ENCODE results near the gene ZDHHC3.
"Not testable (repeated sequence)": the region's sequence is repeated elsewhere in the genome, so short reads cannot be mapped to it uniquely, and the experiment has no call there.

The ZDHHC3 gene

GRCh38 chr3:44995142-44995770 is 19.3 kb upstream of the ZDHHC3 start:
- DNase-seq (ENCODE audit: low read depth) = no peak

DNA sequence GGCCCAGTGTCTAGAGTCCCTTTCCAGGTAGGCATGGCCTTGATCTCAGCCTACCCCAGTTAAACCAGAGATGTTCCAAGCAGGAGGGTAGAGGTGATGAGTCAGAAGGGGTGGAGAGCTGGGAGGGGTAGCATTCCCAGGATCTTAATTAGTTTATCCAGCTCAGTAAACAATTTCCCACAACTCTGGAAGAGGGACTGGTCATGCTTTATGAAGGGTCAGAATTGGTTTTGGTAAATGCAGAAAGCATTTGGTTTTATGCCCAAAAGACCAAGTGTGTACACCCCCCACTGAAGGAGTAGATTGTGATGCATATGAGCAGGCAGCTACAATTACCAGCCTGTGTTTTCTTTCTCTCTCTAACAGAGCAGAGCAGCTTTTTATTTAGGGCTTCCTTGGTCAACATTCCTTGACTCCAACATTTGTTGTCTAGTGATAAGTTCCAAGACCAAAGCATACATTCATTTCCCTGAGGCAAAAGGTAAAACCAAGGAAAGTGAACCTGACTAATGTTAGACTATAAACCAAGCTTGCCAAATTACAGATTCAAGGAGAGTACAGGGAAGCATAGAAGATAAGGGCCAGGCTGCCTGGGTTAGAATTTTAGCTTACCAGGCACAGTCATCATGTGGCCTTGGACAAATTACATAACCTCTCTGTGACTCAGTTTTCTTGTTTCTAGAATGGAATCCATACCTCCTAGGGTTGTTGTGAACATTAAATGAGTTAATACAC is 17.7 kb upstream of the ZDHHC3 start:
- DNase-seq (ENCODE audit: low read depth) = no peak

DNA sequence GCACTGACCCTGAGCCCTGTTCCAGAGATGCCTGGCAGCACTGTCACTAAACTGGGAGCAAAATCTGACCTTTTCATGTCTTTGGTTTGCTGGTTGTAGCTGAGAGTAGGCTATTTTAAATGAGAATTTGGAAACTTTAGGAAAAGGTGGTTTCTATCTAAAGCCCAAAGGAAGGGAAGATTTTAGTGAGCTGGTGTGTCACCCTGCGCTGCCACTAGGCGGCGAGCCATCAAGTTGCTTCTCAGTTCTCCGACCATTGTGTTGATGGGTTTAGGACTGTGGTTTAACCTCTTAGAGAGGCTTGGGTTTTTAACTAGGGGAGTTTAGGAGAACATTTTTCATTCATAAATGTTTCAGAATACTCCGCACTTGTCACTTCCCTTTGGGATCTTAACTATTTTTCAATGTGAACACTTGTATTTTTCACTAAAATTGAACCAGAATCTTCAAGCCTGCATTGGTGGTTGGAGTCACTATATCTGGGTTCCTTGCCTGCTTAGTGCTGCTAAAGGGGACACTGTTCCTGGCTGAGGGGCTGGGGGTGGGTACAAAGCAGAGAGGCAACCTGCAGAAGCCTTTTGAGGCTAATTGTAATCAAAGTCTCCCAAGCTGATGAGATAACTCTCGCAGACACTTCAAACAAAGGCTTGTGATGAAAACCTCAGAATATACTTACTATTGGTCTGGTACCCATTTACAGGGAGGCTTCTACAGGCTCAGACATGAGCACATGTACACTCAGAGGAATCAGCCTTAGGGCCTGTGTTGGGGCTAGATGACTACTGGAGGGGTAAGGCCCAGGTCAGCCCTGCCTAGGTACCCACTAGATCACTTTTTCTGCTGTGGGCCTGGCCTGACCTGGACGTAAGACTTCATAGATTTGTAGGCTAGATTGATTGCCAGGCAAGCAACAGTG is 16.8 kb upstream of the ZDHHC3 start:
- no peak for DNase-seq (ENCODE audit: low read depth)

DNA sequence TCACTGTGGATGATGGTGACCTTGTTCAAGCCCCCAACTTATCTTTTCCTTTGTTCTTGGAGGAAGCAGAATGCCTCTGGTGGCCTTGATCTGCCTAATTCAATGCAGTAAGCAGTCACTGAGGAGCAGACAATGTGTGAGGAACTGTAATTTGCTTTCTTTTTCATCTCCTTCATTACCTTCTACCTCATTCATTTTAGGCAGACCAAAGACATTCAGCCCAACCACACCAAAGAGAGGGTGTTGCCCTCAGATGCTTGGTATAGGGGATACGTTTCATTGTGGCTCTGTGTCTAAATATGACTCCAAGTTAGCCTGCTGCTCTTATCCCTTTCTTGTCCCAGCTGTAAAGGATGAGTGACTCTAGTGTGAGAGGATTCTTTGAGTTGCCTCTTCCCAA is 15.4 kb upstream of the ZDHHC3 start:
- DNase-seq (ENCODE audit: low read depth) = no peak

GRCh38 chr3:44989636-44990373 is 13.8 kb upstream of the ZDHHC3 start:
- DNase-seq (ENCODE audit: low read depth) = no peak

- no peak for DNase-seq (ENCODE audit: low read depth)
These were observed 13.2 kb upstream of the ZDHHC3 start for GRCh38 chr3:44989141-44989540.

GRCh38 chr3:44988073-44988472 is 12.1 kb upstream of the ZDHHC3 start:
- DNase-seq (ENCODE audit: low read depth) = no peak

GRCh38 chr3:44987332-44987731 is 11.4 kb upstream of the ZDHHC3 start:
- DNase-seq (ENCODE audit: low read depth) = no peak

DNA sequence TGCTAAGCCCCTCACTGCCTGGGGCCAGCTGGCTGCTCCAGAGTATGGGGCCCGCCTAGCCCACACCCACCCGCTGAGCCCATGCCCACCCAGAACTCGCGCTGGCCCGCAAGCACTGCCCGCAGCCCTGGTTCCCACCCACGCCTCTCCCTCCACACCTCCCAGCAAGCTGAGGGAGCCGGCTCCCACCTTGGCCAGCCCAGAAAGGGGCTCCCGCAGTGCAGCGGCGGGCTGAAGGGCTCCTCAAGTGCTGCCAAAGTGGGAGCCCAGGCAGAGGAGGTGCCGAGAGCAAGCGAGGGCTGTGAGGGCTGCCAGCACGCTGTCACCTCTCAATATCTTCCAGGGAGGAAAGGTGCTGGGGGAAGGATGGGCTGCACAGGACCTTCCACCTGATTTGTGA is 10.4 kb upstream of the ZDHHC3 start:
- not testable (repeated sequence) for DNase-seq (ENCODE audit: low read depth)

- DNase-seq (ENCODE audit: low read depth) = no peak
These were observed 8.4 kb upstream of the ZDHHC3 start for GRCh38 chr3:44984335-44984734.

GRCh38 chr3:44983484-44983941 is 7.5 kb upstream of the ZDHHC3 start:
- DNase-seq (ENCODE audit: low read depth) = no peak

GRCh38 chr3:44982817-44983216 is 6.8 kb upstream of the ZDHHC3 start:
- DNase-seq (ENCODE audit: low read depth) = no peak

GRCh38 chr3:44981751-44982150 is 5.8 kb upstream of the ZDHHC3 start:
- DNase-seq (ENCODE audit: low read depth) = no peak

GRCh38 chr3:44981220-44981619 is 5.2 kb upstream of the ZDHHC3 start:
- no peak for DNase-seq (ENCODE audit: low read depth)

GRCh38 chr3:44974416-44974815 is 1.6 kb downstream of the ZDHHC3 start:
- DNase-seq (ENCODE audit: low read depth) = no peak

DNA sequence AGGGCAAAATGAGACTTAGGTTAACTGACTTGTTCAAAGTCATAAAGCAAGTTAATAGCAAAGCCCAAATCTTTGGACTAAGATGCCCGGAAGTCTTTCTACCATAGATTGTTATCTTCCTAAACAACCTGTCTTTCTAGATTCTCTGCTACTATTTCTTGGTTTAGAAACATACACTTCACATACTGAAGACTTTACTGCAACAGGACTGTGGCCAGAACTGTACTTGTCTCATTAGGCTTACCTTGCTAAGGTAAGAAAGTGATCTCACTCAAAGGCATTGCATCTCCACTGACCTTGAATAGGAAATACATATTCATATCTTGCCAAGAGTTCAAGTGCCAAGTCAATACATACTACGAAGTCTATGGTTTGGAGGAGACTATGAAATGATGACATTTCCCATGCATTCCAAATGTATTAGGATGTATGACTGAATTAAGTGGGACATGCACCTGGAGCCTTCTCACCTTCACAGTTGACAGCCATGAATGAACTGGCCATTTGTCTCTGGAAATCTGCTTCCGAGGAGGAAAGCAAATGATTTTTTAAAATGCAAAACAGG is 5.0 kb downstream of the ZDHHC3 start:
- no peak for DNase-seq (ENCODE audit: low read depth)

GRCh38 chr3:44969828-44970179 is 6.2 kb downstream of the ZDHHC3 start:
- no peak for DNase-seq (ENCODE audit: low read depth)

GRCh38 chr3:44969154-44969827 is 6.7 kb downstream of the ZDHHC3 start:
- no peak for DNase-seq (ENCODE audit: low read depth)

DNA sequence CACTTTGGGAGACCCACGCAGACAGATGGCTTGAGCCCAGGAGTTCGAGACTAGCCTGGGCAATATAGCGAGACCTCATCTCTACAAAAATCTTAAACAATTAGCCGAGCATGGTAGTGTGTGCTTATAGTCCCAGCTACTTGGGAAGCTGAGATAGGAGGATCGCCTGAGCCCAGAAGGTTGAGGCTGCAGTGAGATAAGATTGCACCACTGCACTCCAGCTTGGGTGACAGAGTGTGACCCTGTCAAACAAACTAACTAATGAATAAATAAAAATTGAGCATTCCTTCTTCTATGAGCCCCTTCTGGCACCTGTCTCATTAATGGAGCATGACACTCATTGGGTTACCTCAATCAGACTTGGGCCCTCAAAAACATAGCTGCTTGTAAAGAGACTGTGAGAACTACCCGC is 7.5 kb downstream of the ZDHHC3 start:
- no peak for DNase-seq (ENCODE audit: low read depth)

DNA sequence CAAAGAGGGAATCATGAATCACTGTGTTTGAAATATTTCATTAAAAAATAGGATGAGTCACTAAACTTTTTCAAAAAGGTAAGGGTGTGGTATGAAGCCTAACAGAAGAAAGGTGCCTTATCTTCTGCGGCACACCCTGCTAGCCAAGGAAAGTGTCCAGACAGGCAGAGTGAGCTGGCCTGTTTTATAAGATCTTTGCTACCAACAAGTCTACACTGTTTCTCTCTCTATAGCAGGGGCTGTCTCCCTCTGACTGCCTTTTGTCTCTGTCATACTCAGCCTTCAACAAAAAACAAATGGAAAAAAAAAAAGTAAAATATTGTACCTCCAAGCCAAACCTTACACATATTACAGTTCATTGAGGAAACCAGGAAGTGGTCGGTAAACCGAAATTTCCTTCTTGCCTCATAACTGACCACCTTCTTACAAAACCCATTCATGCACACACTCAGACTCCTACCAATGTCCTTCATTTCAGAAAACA is 9.1 kb downstream of the ZDHHC3 start:
- DNase-seq (ENCODE audit: low read depth) = no peak

- DNase-seq (ENCODE audit: low read depth) = no peak
These were observed 10.8 kb downstream of the ZDHHC3 start for GRCh38 chr3:44965165-44965564.
